HepG2 (cell line): ENCODE data around the gene SIVA1. TPM values are rescaled to one million over a fixed set of nuclear protein-coding genes. Genes with fewer than 3 reads are reported as not detected.

ENCODE experiments used
- BATF2 ChIP-seq: sonication (generic); formaldehyde crosslinking; IDR thresholded peaks from 2 replicates; pipeline ENCODE4 v1.8.0; 2022; ENCODE audit warnings: mild to moderate bottlenecking, missing genetic modification reagents, moderate library complexity
- BCL6 ChIP-seq: IDR thresholded peaks from 2 replicates; pipeline ENCODE4 v1.6.1; 2016; ENCODE audit warnings: missing genetic modification reagents, missing compliant biosample characterization
- CBFB ChIP-seq: sonication (generic); formaldehyde crosslinking; IDR thresholded peaks from 2 replicates; pipeline ENCODE4 v1.4.0; 2020; ENCODE audit warnings: missing genetic modification reagents
- HMGXB3 ChIP-seq: sonication (generic); formaldehyde crosslinking; IDR thresholded peaks from 2 replicates; pipeline ENCODE4 v1.4.0; 2020; ENCODE audit warnings: missing genetic modification reagents, borderline replicate concordance
- NCOA5 ChIP-seq: sonication (generic); formaldehyde crosslinking; IDR thresholded peaks from 2 replicates; pipeline ENCODE4 v1.4.0; 2020; ENCODE audit warnings: missing genetic modification reagents
- RAD51 ChIP-seq: fragments of 450-650 bp; IDR thresholded peaks from 2 replicates; pipeline ENCODE4 v1.6.1; 2016; ENCODE audit warnings: borderline replicate concordance
- SMARCE1 ChIP-seq: fragments of 450-650 bp; IDR thresholded peaks from 2 replicates; pipeline ENCODE4 v1.6.1; 2017; ENCODE audit warnings: borderline replicate concordance
- SRF ChIP-seq: IDR thresholded peaks from 2 replicates; pipeline ENCODE4 v1.6.1; 2011; ENCODE audit warnings: mild to moderate bottlenecking, low read depth, low read length, moderate library complexity
- TCF12 ChIP-seq, 2 experiments: fragments of 450-650 bp in 1 of 2; sonication (generic) in 1 of 2; formaldehyde crosslinking in 1 of 2; IDR thresholded peaks; 2 replicates each; pipeline versions ENCODE4 v1.6.1 to v1.8.0; 2017 to 2022; ENCODE audit warnings: antibody characterized with exemption in 1 of 2, mild to moderate bottlenecking in 1 of 2, missing genetic modification reagents in 1 of 2, moderate library complexity in 1 of 2
- U2AF2 ChIP-seq: fragments of 200-400 bp; formaldehyde crosslinking; IDR thresholded peaks from 2 replicates; pipeline ENCODE4 v1.6.1; 2017; ENCODE audit warnings: low read depth, mild to moderate bottlenecking, low read length
- ZBTB38 ChIP-seq: sonication (generic); formaldehyde crosslinking; IDR thresholded peaks from 2 replicates; pipeline ENCODE4 v1.5.1; 2020; ENCODE audit warnings: mild to moderate bottlenecking, missing genetic modification reagents
- ZNF143 ChIP-seq: sonication (generic); formaldehyde crosslinking; IDR thresholded peaks from 2 replicates; pipeline ENCODE4 v1.4.0; 2020; ENCODE audit warnings: missing genetic modification reagents
- ZNF24 ChIP-seq: fragments of 450-650 bp; IDR thresholded peaks from 2 replicates; pipeline ENCODE4 v1.6.1; 2017; ENCODE audit warnings: antibody characterized with exemption, mild to moderate bottlenecking
- ZNF296 ChIP-seq: sonication (generic); formaldehyde crosslinking; conservative IDR thresholded peaks from 2 replicates; pipeline ENCODE4 v1.5.0; 2020; ENCODE audit warnings: mild to moderate bottlenecking, missing genetic modification reagents
- ZNF326 ChIP-seq: sonication (generic); formaldehyde crosslinking; IDR thresholded peaks from 2 replicates; pipeline ENCODE4 v1.4.0; 2020; ENCODE audit warnings: missing genetic modification reagents, borderline replicate concordance
- ZNF333 ChIP-seq: sonication (generic); formaldehyde crosslinking; IDR thresholded peaks from 2 replicates; pipeline ENCODE4 v1.4.0; 2020; ENCODE audit warnings: mild to moderate bottlenecking, missing genetic modification reagents, borderline replicate concordance
- ZNF431 ChIP-seq: sonication (generic); formaldehyde crosslinking; IDR thresholded peaks from 2 replicates; pipeline ENCODE4 v1.9.0; 2022; ENCODE audit warnings: missing genetic modification reagents, low read depth, mild to moderate bottlenecking, borderline replicate concordance
- ZNF740 ChIP-seq: sonication (generic); formaldehyde crosslinking; IDR thresholded peaks from 2 replicates; pipeline ENCODE4 v1.4.0; 2020; ENCODE audit warnings: missing genetic modification reagents
- ZSCAN20 ChIP-seq: sonication (generic); formaldehyde crosslinking; IDR thresholded peaks from 2 replicates; pipeline ENCODE4 v1.4.0; 2020; ENCODE audit warnings: missing genetic modification reagents, mild to moderate bottlenecking, borderline replicate concordance
- polyA plus RNA-seq, 8 experiments: library from polyadenylated mRNA; depleted of rRNA in 3 of 8; stranded (reverse) in 7 of 8; unstranded in 1 of 8; fragments of >200 nt; fragmentation: Illumina TruSeq in 4 of 8; extraction: Trizol in 4 of 8; gene quantifications; 2 replicates each; pipeline versions ENCODE4 v1.2.1 to v1.2.3, GENCODE V29; 2011 to 2016; ENCODE audit warnings: low read depth in 4 of 8, missing spikeins in 1 of 8, mixed read lengths in 1 of 8; ENCODE audit not compliant: insufficient read depth in 1 of 8
- total RNA-seq, 5 experiments: library from RNA; depleted of rRNA; stranded (reverse); fragments of >200 nt; fragmentation: Illumina TruSeq; extraction: Trizol; gene quantifications; 2 replicates each; pipeline ENCODE4 v1.2.3, GENCODE V29; 2016; ENCODE audit warnings: low read depth in 1 of 5
- TF ChIP-seq, protein P1 (sequence below): sonication (generic); formaldehyde crosslinking; conservative IDR thresholded peaks from 2 replicates; pipeline ENCODE4 v1.4.0; 2020; ENCODE audit warnings: missing genetic modification reagents
- TF ChIP-seq, protein P2 (sequence below): sonication (generic); formaldehyde crosslinking; IDR thresholded peaks from 2 replicates; pipeline ENCODE4 v1.8.0; 2022; ENCODE audit warnings: missing genetic modification reagents, low read depth, mild to moderate bottlenecking, borderline replicate concordance
- TF ChIP-seq, protein P3 (sequence below): conservative IDR thresholded peaks from 2 replicates; pipeline ENCODE4 v1.6.1; 2018; ENCODE audit warnings: missing genetic modification reagents

SIVA1 gene
- total and polyA plus RNA-seq, 2 of the 13 experiments (the other 11 are each of a cell fraction or from before 2014, with no cell fraction given): 123 to 186 TPM

GRCh38 chr14:104799244-104800014 is 46.5 kb downstream of the SIVA1 start (continued):
- no peak for TF ChIP-seq HMGXB3
- no peak for TF ChIP-seq ZNF326 (CRISPR knock-in tag)
- no peak for TF ChIP-seq CBFB (CRISPR knock-in tag)
- TF ChIP-seq SRF: no peak
- TF ChIP-seq, protein P1, sequence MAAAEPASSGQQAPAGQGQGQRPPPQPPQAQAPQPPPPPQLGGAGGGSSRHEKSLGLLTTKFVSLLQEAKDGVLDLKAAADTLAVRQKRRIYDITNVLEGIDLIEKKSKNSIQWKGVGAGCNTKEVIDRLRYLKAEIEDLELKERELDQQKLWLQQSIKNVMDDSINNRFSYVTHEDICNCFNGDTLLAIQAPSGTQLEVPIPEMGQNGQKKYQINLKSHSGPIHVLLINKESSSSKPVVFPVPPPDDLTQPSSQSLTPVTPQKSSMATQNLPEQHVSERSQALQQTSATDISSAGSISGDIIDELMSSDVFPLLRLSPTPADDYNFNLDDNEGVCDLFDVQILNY (CRISPR knock-in tag): no peak
- TF ChIP-seq, protein P2, sequence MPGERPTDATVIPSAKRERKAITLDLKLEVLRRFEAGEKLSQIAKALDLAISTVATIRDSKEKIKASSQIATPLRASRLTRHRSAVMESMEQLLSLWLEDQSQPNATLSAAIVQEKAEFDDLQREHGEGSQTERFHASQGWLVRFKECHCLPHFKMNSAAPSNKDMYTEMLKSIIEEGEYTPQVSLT (CRISPR knock-in tag): no peak
- TF ChIP-seq U2AF2: no peak
- no peak for TF ChIP-seq SMARCE1
- TF ChIP-seq ZBTB38: no peak
- TF ChIP-seq ZNF296 (CRISPR knock-in tag): no peak
- TF ChIP-seq BCL6 (CRISPR knock-in tag): no peak
- TF ChIP-seq ZSCAN20 (CRISPR knock-in tag): no peak
- TF ChIP-seq ZNF740 (CRISPR knock-in tag): no peak
- no peak for TF ChIP-seq TCF12 (IDR thresholded peaks at IDR 0.05)
- no peak for TF ChIP-seq TCF12 (CRISPR knock-in tag; IDR thresholded peaks at IDR 0.05)
- no peak for TF ChIP-seq ZNF431 (CRISPR knock-in tag)
- TF ChIP-seq RAD51: no peak
- no peak for TF ChIP-seq NCOA5 (CRISPR knock-in tag)
- 0 out of 2 replicates have a peak, but pooled peaks have one; percentile 30 for TF ChIP-seq BATF2 (CRISPR knock-in tag)
- no peak for TF ChIP-seq ZNF24
- no peak for TF ChIP-seq ZNF143 (CRISPR knock-in tag)
- no peak for TF ChIP-seq ZNF333 (CRISPR knock-in tag)
- TF ChIP-seq, protein P3, sequence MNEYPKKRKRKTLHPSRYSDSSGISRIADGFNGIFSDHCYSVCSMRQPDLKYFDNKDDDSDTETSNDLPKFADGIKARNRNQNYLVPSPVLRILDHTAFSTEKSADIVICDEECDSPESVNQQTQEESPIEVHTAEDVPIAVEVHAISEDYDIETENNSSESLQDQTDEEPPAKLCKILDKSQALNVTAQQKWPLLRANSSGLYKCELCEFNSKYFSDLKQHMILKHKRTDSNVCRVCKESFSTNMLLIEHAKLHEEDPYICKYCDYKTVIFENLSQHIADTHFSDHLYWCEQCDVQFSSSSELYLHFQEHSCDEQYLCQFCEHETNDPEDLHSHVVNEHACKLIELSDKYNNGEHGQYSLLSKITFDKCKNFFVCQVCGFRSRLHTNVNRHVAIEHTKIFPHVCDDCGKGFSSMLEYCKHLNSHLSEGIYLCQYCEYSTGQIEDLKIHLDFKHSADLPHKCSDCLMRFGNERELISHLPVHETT: no peak
